Measurements from ENCODE around the gene CSAG3.
A peak's percentile ranks its signal among the peaks of the same experiment; 100 is the strongest.
"Not testable (repeated sequence)": the region's sequence is repeated elsewhere in the genome, so short reads cannot be mapped to it uniquely, and the experiment has no call there.

The CSAG3 gene

DNA sequence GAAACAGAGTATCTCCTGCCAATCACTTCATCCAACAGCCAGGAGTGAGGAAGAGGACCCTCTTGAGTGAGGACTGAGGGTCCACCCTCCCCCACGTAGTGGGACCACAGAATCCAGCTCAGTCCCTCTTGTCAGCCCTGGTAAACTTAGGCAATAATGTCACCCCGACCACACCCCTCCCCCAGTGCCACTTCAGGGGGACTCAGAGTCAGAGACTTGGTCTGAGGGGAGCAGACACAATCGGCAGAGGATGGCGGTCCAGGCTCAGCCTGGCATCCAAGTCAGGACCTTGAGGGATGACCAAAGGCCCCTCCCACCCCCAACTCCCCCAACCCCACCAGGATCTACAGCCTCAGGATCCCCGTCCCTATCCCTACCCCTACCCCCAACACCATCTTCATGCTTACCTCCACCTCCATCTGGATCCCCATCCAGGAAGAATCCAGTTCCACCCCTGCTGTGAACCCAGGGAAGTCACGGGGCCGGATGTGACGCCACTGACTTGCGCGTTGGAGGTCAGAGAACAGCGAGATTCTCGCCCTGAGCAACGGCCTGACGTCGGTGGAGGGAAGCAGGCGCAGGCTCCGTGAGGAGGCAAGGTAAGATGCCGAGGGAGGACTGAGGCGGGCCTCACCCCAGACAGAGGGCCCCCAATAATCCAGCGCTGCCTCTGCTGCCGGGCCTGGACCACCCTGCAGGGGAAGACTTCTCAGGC is 25.6 kb upstream of the CSAG3 start, which contains the start of the genes CSAG1 and MAGEA12:
CSAG1 (minus strand) TSS at position 461 of the 715 bp plus-strand sequence. CDS start 1,261 bp downstream, outside the sequence.
MAGEA12 (plus strand) TSS at position 497 of the 715 bp plus-strand sequence. CDS start 2,405 bp downstream, outside the sequence.
- Histone ChIP-seq H3K27me3 (replicated peaks; ENCODE audit: insufficient read depth, low read length) (no peaks in the 10 kb centered on the region), H3K4me3 (ENCODE audit: low read length) (no peak within 1 kb of the TSS), H4K20me1 (ENCODE audit: insufficient read depth, low read length) (no peaks in the 10 kb centered on the region)

DNA sequence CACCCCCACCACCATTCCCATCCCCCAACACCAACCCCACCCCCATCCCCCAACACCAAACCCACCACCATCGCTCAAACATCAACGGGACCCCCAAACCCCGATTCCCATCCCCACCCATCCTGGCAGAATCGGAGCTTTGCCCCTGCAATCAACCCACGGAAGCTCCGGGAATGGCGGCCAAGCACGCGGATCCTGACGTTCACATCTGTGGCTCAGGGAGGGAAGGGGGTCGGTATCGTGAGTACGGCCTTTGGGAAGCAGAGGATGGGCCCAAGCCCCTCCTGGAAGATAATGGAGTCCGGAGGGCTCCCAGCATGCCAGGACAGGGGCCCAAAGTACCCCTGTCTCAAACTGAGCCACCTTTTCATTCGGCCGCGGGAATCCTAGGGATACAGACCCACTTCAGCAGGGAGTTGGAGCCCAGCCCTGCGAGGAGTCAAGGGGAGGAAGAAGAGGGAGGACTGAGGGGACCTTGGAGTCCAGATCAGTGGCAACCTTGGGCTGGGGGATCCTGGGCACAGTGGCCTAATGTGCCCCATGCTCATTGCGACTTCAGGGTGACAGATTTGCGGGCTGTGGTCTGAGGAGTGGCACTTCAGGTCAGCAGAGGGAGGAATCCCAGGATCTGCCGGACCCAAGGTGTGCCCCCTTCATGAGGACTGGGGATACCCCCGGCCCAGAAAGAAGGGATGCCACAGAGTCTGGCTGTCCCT is 24.7 kb upstream of the CSAG3 start:
- H3K9me2 ChIP-seq (replicated peaks; ENCODE audit: insufficient read depth, low read length); H2AFZ ChIP-seq (ENCODE audit: low read length); H4K20me1 ChIP-seq (ENCODE audit: insufficient read depth, low read length); H3F3A ChIP-seq (ENCODE audit: insufficient read depth, low read length); H3K4me1 ChIP-seq (ENCODE audit: low read length); DNase-seq; H3K4me3 ChIP-seq (ENCODE audit: low read length); H3K27me3 ChIP-seq (replicated peaks; ENCODE audit: insufficient read depth, low read length); H3K4me2 ChIP-seq (ENCODE audit: low read depth, low read length); H3K79me2 ChIP-seq (ENCODE audit: low read length); H3K36me3 ChIP-seq (replicated peaks; ENCODE audit: insufficient read depth, low read length); H3K9ac ChIP-seq (ENCODE audit: low read length); H3K9me3 ChIP-seq (replicated peaks; ENCODE audit: insufficient read depth, low read length); H3K27ac ChIP-seq (ENCODE audit: low read length): not testable (repeated sequence)

More for the DNA sequence above, 25.6 kb upstream of the CSAG3 start, which contains the start of the genes CSAG1 and MAGEA12:
- Histone ChIP-seq H3K4me2 (ENCODE audit: low read depth, low read length) (no peak within 1 kb of the TSS), H3K9me3 (replicated peaks; ENCODE audit: insufficient read depth, low read length) (no peaks in the 10 kb centered on the region), H3K4me1 (ENCODE audit: low read length) (no peaks in the 10 kb centered on the region), H3K79me2 (ENCODE audit: low read length) (no peaks in the 10 kb centered on the region), H3K36me3 (replicated peaks; ENCODE audit: insufficient read depth, low read length) (no peaks in the 10 kb centered on the region), H2AFZ (ENCODE audit: low read length) (no peak within 1 kb of the TSS), H3K9ac (ENCODE audit: low read length) (no peak within 1 kb of the TSS), H3K27ac (ENCODE audit: low read length) (no peak within 1 kb of the TSS), H3K9me2 (replicated peaks; ENCODE audit: insufficient read depth, low read length) (no peaks in the 10 kb centered on the region), H3F3A (ENCODE audit: insufficient read depth, low read length) (no peaks in the 10 kb centered on the region)
- TF ChIP-seq EZH2phosphoT487 (IDR thresholded peaks at IDR 0.05; ENCODE audit: low read length) = no peak
- no peak for TF ChIP-seq EZH2 (optimal IDR thresholded peaks at IDR 0.05; ENCODE audit: low read depth, low read length)
- TF ChIP-seq, protein P1, sequence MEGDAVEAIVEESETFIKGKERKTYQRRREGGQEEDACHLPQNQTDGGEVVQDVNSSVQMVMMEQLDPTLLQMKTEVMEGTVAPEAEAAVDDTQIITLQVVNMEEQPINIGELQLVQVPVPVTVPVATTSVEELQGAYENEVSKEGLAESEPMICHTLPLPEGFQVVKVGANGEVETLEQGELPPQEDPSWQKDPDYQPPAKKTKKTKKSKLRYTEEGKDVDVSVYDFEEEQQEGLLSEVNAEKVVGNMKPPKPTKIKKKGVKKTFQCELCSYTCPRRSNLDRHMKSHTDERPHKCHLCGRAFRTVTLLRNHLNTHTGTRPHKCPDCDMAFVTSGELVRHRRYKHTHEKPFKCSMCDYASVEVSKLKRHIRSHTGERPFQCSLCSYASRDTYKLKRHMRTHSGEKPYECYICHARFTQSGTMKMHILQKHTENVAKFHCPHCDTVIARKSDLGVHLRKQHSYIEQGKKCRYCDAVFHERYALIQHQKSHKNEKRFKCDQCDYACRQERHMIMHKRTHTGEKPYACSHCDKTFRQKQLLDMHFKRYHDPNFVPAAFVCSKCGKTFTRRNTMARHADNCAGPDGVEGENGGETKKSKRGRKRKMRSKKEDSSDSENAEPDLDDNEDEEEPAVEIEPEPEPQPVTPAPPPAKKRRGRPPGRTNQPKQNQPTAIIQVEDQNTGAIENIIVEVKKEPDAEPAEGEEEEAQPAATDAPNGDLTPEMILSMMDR (IDR thresholded peaks at IDR 0.05; ENCODE audit: low read length) = no peak
- peak; percentile 5 for DNase-seq

DNA sequence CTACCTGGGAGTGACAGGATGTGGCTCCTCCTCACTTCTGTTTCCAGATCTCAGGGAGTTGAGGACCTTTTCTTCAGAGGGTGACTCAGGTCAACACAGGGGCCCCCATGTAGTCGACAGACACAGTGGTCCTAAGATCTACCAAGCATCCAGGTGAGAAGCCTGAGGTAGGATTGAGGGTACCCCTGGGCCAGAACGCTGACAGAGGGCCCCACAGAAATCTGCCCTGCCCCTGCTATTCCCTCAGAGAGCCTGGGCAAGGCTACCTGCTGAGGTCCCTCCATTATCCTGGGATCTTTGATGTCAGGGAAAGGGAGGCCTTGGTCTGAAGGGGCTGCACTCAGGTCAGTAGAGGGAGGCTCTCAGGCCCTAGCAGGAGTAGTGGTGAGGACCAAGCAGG is 23.9 kb upstream of the CSAG3 start:
- Histone ChIP-seq H3K27me3 (replicated peaks; ENCODE audit: insufficient read depth, low read length) (no peaks in the 10 kb centered on the region), H3K79me2 (ENCODE audit: low read length) (no peaks in the 10 kb centered on the region), H3K9me2 (replicated peaks; ENCODE audit: insufficient read depth, low read length) (no peaks in the 10 kb centered on the region), H3K9me3 (replicated peaks; ENCODE audit: insufficient read depth, low read length) (no peaks in the 10 kb centered on the region), H2AFZ (ENCODE audit: low read length) (no peak overlapping the region), H3K9ac (ENCODE audit: low read length) (no peak overlapping the region), H4K20me1 (ENCODE audit: insufficient read depth, low read length) (no peaks in the 10 kb centered on the region), H3K4me1 (ENCODE audit: low read length) (no peaks in the 10 kb centered on the region), H3K27ac (ENCODE audit: low read length) (no peak overlapping the region), H3K36me3 (replicated peaks; ENCODE audit: insufficient read depth, low read length) (no peaks in the 10 kb centered on the region), H3K4me2 (ENCODE audit: low read depth, low read length) (no peak overlapping the region), H3F3A (ENCODE audit: insufficient read depth, low read length) (no peaks in the 10 kb centered on the region), H3K4me3 (ENCODE audit: low read length) (no peak overlapping the region)
- no peak for DNase-seq
- TF ChIP-seq, protein P1 (IDR thresholded peaks at IDR 0.05; ENCODE audit: low read length) = no peak
- TF ChIP-seq EZH2phosphoT487 (IDR thresholded peaks at IDR 0.05; ENCODE audit: low read length) = no peak
- no peak for TF ChIP-seq EZH2 (optimal IDR thresholded peaks at IDR 0.05; ENCODE audit: low read depth, low read length)
